PC-3 (cell line): ENCODE measurements around the gene CLP1.

Experiments
- CTCF ChIP-seq: fragments of 300-600 bp; sonication (generic); conservative IDR thresholded peaks from 2 replicates; pipeline ENCODE4 v1.5.1; 2017; ENCODE audit warnings: antibody characterized with exemption, low read depth, mild to moderate bottlenecking, low read length
- EZH2 ChIP-seq: fragments of 300-600 bp; sonication (generic); IDR thresholded peaks from one replicate; pipeline ENCODE4 v1.6.1; 2017; ENCODE audit warnings: antibody characterized with exemption, mild to moderate bottlenecking, low read length; ENCODE audit not compliant: unreplicated experiment
- EZH2phosphoT487 ChIP-seq: fragments of 300-600 bp; sonication (generic); IDR thresholded peaks from 2 replicates; pipeline ENCODE4 v1.6.1; 2018; ENCODE audit warnings: mild to moderate bottlenecking, antibody characterized with exemption, low read length, borderline replicate concordance

- TF ChIP-seq CTCF = no peak
- no peak for TF ChIP-seq EZH2phosphoT487
- TF ChIP-seq EZH2 = no peak
Measured at GRCh38 chr11:57663975-57664374, 6.4 kb downstream of the CLP1 start.
